Common myeloid progenitor, CD34-positive (primary cell): ENCODE measurements around the gene LRP3.

Source experiments
- CTCF ChIA-PET: fragments of 350-600 bp; sonication (Branson Sonifier 250); formaldehyde crosslinking; loops from one replicate; lab custom pipeline; 2021; ENCODE audit warnings: antibody characterized with exemption; lab: Charles Lee
- POLR2A ChIA-PET: fragments of 350-600 bp; sonication (Branson Sonifier 250); formaldehyde crosslinking; loops from one replicate; lab custom pipeline; 2021; ENCODE audit warnings: antibody characterized with exemption; lab: Charles Lee
- DNase-seq, 3 donors: peaks; one replicate each; pipeline versions ENCODE4 v3.0.0 to v3.0.0-alpha.2; 2013
- H3K27ac ChIP-seq, 2 experiments: 1 replicate in 1 of 2; 2 replicates in 1 of 2; pipeline ENCODE4 v1.7.0; 2013; ENCODE audit warnings: inconsistent platforms in 2 of 2, low read length in 2 of 2, mild to moderate bottlenecking in 2 of 2, low read depth in 1 of 2, moderate library complexity in 1 of 2; ENCODE audit not compliant: severe bottlenecking in 2 of 2, insufficient read depth in 1 of 2, poor library complexity in 1 of 2
- H3K27me3 ChIP-seq, 5 experiments: replicated peaks in 2 of 5; 1 replicate in 3 of 5; 2 replicates in 2 of 5; pipeline versions ENCODE4 v1.6.1 to v1.7.0; 2013; ENCODE audit warnings: low read length in 4 of 5, mild to moderate bottlenecking in 2 of 5, moderate library complexity in 2 of 5, inconsistent platforms in 1 of 5; ENCODE audit not compliant: insufficient read depth in 5 of 5, control insufficient read depth in 4 of 5
- H3K36me3 ChIP-seq, 4 experiments: 1 replicate in 2 of 4; 2 replicates in 2 of 4; pipeline versions ENCODE4 v1.6.1 to v1.7.0; 2013; ENCODE audit warnings: low read length in 3 of 4, control low read depth in 1 of 4, mild to moderate bottlenecking in 1 of 4; ENCODE audit not compliant: control insufficient read depth in 4 of 4, insufficient read depth in 4 of 4
- H3K4me1 ChIP-seq, 4 experiments: 1 replicate in 3 of 4; 2 replicates in 1 of 4; pipeline versions ENCODE4 v1.6.1 to v1.7.1; 2013; ENCODE audit warnings: low read length in 3 of 4, mild to moderate bottlenecking in 3 of 4, control low read depth in 1 of 4, inconsistent platforms in 1 of 4, moderate library complexity in 1 of 4; ENCODE audit not compliant: control insufficient read depth in 4 of 4, insufficient read depth in 4 of 4; ENCODE audit errors: control extremely low read depth in 1 of 4
- H3K4me3 ChIP-seq, 7 experiments: 1 replicate in 4 of 7; 2 replicates in 3 of 7; pipeline versions ENCODE4 v1.5.1 to v1.7.0; 2013; ENCODE audit warnings: mild to moderate bottlenecking in 7 of 7, low read length in 6 of 7, moderate library complexity in 6 of 7, inconsistent platforms in 2 of 7, low read depth in 2 of 7, control low read depth in 1 of 7; ENCODE audit not compliant: insufficient read depth in 4 of 7, control insufficient read depth in 1 of 7; ENCODE audit errors: extremely low read depth in 1 of 7
- H3K9me3 ChIP-seq, 5 experiments: 1 replicate in 4 of 5; 2 replicates in 1 of 5; pipeline versions ENCODE4 v1.6.1 to v1.7.1; 2013; ENCODE audit warnings: low read length in 4 of 5, mild to moderate bottlenecking in 2 of 5, inconsistent platforms in 1 of 5, low read depth in 1 of 5, moderate library complexity in 1 of 5; ENCODE audit not compliant: control insufficient read depth in 4 of 5, insufficient read depth in 2 of 5; ENCODE audit errors: control extremely low read depth in 1 of 5
- WGBS: methylation state at CpG from one replicate; pipeline ENCODE4 v1.1.5; 2013; ENCODE audit not compliant: insufficient coverage; 5-methylcytosine and 5-hydroxymethylcytosine counted together

The LRP3 gene

DNA sequence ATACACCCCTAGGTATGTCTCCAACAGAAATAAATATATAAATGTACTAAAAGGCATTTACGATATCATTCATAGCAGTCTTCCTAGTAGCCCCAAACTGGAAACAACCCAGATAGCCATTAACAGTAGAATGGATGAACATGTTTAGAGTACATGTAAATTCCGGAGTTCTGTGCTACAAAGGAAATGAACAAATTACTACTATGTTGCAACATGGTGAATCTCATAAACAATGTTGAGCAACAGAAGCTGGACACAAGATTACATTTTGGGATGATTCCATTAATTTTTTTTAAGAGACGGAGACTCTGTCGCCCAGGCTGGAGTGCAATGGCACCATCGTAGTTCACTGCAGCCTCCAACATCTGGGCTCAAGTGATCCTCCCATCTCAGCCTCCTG, 37.4 kb downstream of the LRP3 start:
- CTCF ChIA-PET: no interaction called here
- DNase-seq: no peak
- WGBS: 88% methylated on average over 4 of the region's 5 CpGs

DNA sequence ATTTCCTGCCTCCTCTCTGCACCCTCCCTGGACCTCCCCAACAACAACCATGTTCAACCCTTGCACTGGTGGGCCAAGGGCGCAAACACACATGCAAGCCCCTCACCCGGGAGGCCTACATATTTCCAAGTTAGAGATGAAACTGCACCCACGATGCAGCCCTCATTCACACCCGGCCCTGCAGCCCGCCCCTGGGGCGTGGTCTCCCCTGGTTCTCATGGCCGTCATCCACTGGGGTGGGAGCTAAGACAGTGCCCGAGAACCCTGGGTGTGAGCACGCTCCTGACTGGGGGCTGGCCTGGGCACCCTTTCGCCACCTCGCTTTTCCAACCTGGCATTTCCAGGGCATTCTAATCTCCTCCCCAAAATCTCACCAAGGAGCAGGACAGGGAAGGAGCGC, 38.5 kb downstream of the LRP3 start:
- CTCF ChIA-PET: no interaction called here
- WGBS: 88% methylated on average over 9 of the region's 12 CpGs

More for the DNA sequence above, 37.4 kb downstream of the LRP3 start:
- peaks cover 6 to 26% (median 20%) of the 10 kb centered on the region in 5 experiments for H3K9me3 ChIP-seq
- H3K27ac ChIP-seq: no peak overlapping the region
- peaks cover 0 to 3% (median under 1%) of the 10 kb centered on the region in 4 experiments for H3K4me1 ChIP-seq
- POLR2A ChIA-PET: no interaction called here
- H3K4me3 ChIP-seq: no peak overlapping the region
- H3K27me3 ChIP-seq: peaks cover 8 to 36% (median 11%) of the 10 kb centered on the region in 5 experiments
- peaks cover 0 to 3% (median 0%) of the 10 kb centered on the region in 4 experiments for H3K36me3 ChIP-seq

DNA sequence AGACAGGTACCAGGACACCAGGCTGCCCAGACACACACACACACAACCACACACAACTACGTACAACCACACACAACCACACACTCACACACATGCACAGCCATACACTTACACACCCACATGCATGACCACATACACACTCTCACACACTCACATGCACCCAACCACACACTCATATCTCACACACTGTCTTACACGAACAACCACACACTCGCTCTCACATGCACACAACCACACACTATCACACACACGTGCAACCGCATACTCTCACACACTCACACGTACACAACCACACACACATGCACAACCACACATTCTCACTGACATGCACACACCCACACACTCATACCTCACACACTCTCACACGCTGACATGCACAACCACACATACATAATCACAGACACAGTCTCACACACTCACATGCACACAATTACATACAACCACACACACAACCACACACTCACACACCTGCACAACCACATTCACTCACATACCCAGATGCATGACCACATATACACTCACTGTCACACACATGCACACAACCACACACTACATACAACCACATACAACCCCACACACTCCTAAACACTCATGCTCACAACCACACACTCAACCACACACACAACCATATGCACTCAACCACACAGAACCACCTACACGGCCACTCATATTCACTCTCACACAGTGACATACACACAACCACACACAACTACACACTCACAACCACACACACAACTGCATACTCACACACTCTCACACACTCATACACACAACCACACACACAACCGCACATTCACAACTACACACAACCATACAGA, 39.1 kb downstream of the LRP3 start:
- peaks cover 0 to 23% (median 3%) of the 10 kb centered on the region in 5 experiments for H3K27me3 ChIP-seq
- no peak overlapping the region for H3K27ac ChIP-seq
- no peak overlapping the region for H3K4me3 ChIP-seq
- H3K9me3 ChIP-seq: peaks cover 2 to 13% (median 10%) of the 10 kb centered on the region in 5 experiments
- ChIA-PET CTCF (interaction anchor here (13.5 kb wide), 1 partner anchor 170 kb away, joined by 278 read pairs; no protein-coding TSS in a partner anchor), POLR2A (no interaction called here)
- DNase-seq: no peak
- H3K4me1 ChIP-seq: no peaks in the 10 kb centered on the region
- WGBS: 96% methylated on average over 9 of the region's 9 CpGs
- no peaks in the 10 kb centered on the region for H3K36me3 ChIP-seq

More for the DNA sequence above, 38.5 kb downstream of the LRP3 start:
- peaks cover 6 to 19% (median 14%) of the 10 kb centered on the region in 5 experiments for H3K9me3 ChIP-seq
- POLR2A ChIA-PET: no interaction called here
- H3K27ac ChIP-seq: no peak overlapping the region
- DNase-seq: no peak
- H3K4me3 ChIP-seq: no peak overlapping the region
- no peaks in the 10 kb centered on the region for H3K36me3 ChIP-seq
- H3K4me1 ChIP-seq: no peaks in the 10 kb centered on the region
- peaks cover 2 to 26% (median 6%) of the 10 kb centered on the region in 5 experiments for H3K27me3 ChIP-seq

DNA sequence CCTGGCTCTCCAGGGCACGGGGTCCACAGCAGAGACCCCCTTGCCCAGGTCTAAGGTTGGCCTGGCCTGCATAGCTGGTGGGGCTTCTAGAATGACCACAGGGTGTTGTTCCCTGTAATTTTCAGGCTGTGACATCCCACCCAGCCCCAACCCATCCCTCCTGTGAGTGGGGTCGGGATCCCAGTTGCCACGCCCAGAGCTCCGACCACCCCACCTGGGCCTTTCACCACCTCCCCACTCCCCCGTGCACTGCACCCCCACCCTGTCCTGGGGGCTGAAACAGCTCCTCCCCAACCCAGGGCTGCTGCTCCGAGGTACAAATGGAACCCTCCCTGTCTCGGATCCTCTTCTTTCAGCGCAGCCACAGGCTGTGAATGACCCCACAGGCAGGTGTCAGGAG, 40.0 kb downstream of the LRP3 start:
- H3K4me1 ChIP-seq: no peaks in the 10 kb centered on the region
- POLR2A ChIA-PET: no interaction called here
- H3K9me3 ChIP-seq: peaks cover 0 to 5% (median 5%) of the 10 kb centered on the region in 5 experiments
- WGBS: 95% methylated on average over 6 of the region's 8 CpGs
- no peaks in the 10 kb centered on the region for H3K36me3 ChIP-seq
- DNase-seq: no peak
- no peak overlapping the region for H3K4me3 ChIP-seq
- H3K27me3 ChIP-seq: peaks cover 0 to 17% (median 1%) of the 10 kb centered on the region in 5 experiments
- H3K27ac ChIP-seq: no peak overlapping the region
- CTCF ChIA-PET: interaction anchor here (1.4 to 13.5 kb wide), 5 partner anchors 13 to 182 kb away, joined by 3 to 278 read pairs (median 7); partner anchors contain the start of gene CEBPA

DNA sequence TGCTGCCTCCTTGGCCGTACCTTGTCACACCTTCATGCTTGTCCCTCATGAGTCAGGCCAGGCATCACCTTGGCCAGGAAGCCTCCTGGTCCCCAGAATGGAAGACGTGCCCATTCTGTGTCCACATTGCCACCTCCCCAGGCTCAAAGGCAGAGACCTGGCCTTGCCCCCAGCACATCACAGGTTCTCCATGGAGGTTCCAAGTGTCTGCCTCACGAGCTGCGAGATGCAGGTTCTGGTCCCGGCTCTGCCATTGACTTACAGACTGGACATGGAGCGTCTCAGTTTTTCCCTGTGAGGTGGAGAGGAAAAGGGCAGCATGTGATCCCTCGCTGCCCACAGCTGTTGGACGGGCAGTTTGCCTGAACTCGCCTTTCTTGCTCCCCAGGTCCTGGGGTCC, 40.6 kb downstream of the LRP3 start:
- ChIA-PET CTCF (interaction anchor here (1.0 to 13.5 kb wide), 11 partner anchors 12 to 537 kb away, joined by 3 to 278 read pairs (median 7); partner anchors contain the start of gene CEBPA), POLR2A (no interaction called here)
- Histone ChIP-seq H3K27ac (no peak overlapping the region), H3K4me1 (no peaks in the 10 kb centered on the region), H3K9me3 (peaks cover 0 to under 1% (median 0%) of the 10 kb centered on the region in 5 experiments), H3K4me3 (no peak overlapping the region), H3K27me3 (peaks cover 0 to 11% (median under 1%) of the 10 kb centered on the region in 5 experiments), H3K36me3 (no peaks in the 10 kb centered on the region)
- WGBS: 81% methylated on average over 9 of the region's 9 CpGs
- no peak for DNase-seq

DNA sequence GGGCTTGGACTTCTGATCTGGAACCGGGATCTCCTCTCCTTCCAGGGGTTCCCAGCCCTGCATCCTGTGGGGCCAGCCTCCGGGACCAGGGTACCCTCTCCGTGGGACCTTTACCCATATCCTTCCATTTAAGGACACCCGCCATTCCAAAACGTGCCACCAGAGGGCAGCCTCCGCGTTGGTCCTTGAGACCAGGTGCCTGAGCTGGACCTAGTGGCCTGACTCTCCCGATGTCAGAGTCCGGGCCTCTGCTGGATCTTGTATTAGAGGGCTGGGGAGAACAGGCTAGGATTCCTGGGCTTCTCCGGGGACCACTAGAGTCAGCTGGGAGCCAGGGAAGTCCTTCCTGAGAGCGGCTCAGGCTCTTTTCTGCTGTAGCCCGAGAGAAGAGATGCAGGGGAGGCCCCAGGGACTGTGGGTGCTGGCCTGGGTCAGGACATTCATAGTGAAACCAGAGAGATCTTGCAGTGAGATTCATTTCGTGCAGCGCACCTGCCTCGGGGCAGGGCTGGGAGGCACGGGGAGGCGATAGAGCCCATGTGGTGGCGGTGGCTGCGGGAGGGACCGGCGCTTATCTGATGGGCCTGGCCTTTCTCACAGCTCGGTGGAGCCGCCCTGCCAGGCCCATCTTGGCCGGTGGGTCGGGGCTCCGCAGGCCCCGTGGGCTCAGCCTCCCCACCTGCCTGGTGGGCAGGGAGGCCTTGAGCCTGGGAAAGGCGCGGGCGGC, 41.3 kb downstream of the LRP3 start:
- POLR2A ChIA-PET: interaction anchor here (1.3 kb wide), 1 partner anchor 67 kb away, joined by 4 read pairs; the partner anchor contains the start of gene CEBPA
- no peaks in the 10 kb centered on the region for H3K36me3 ChIP-seq
- DNase-seq: peak; percentile 54 to 69 (median 61)
- no peaks in the 10 kb centered on the region for H3K9me3 ChIP-seq
- CTCF ChIA-PET: interaction anchor here (0.6 to 13.5 kb wide), 18 partner anchors 11 to 536 kb away, joined by 3 to 278 read pairs (median 4); partner anchors contain the start of gene CEBPA
- H3K4me1 ChIP-seq: no peaks in the 10 kb centered on the region
- H3K27me3 ChIP-seq: peaks cover 0 to 7% (median 0%) of the 10 kb centered on the region in 5 experiments
- 61% methylated on average over 30 of the region's 30 CpGs for WGBS
- H3K27ac ChIP-seq: no peak overlapping the region
- H3K4me3 ChIP-seq: no peak overlapping the region
